ENCODE data around the gene CACNB2. TPM values are rescaled to one million over a fixed set of nuclear protein-coding genes. Genes with fewer than 3 reads are reported as not detected.

The CACNB2 gene
- total RNA-seq, 4 donors from 2014 or later: 60.3 to 158 (median 89.1) TPM

DNA sequence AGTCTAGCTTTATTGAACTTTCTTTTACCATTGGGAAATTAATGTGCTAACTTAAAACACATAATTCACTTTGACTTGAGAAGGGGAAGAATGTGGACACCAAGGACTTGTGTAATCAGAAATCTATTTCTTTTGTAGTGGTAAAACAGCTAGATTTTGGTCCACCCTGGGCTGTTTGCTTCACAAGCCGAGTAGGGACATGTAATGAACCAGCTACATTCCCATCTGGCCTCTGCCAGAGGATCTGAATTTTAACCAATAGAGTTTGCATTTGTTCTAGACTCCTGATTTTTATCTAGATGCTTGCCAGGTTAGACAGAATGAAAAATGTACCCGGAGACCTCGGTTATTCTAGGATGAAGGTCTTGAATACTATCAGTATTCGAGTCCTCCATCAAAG, 1.9 kb downstream of the CACNB2 start:
- H3K27ac ChIP-seq: peak overlapping the region; percentile 91 to 93 (median 92)
- TF ChIP-seq CTCF (IDR thresholded peaks at IDR 0.05) (no peak), EP300 (IDR thresholded peaks at IDR 0.05) (no peak), POLR2A (IDR thresholded peaks at IDR 0.05) (no peak), POLR2AphosphoS5 (IDR thresholded peaks at IDR 0.05) (no peak)
- H3K4me3 ChIP-seq: peak overlapping the region; percentile 58 to 79
- peaks cover 0 to 49% (median 10%) of the 10 kb centered on the region in 3 donors for H3K4me1 ChIP-seq
- H3K36me3 ChIP-seq: no peaks in the 10 kb centered on the region
- no peak for ATAC-seq
- no peaks in the 10 kb centered on the region for H3K9me3 ChIP-seq
- peaks cover 8% of the 10 kb centered on the region for H3K27me3 ChIP-seq
- WGBS, 2 donors (ENCODE audit: low coverage in 1 of 2): 29 to 32% methylated on average over 4 of the region's 4 CpGs

- Histone ChIP-seq H3K4me1 (peaks cover 9 to 67% (median 10%) of the 10 kb centered on the region in 3 donors), H3K4me3 (peak overlapping the region in 1 of 2 donors; percentile 58), H3K36me3 (no peaks in the 10 kb centered on the region), H3K27me3 (peaks cover 8% of the 10 kb centered on the region), H3K9me3 (no peaks in the 10 kb centered on the region), H3K27ac (peak overlapping the region; percentile 91 to 93 (median 92))
- 100% methylated on average over 1 of the region's 1 CpG; no CpG with 5 or more reads in 1 of the 2 donors for WGBS, 2 donors (ENCODE audit: low coverage in 1 of 2)
- no peak for TF ChIP-seq POLR2AphosphoS5 (IDR thresholded peaks at IDR 0.05)
- TF ChIP-seq CTCF (IDR thresholded peaks at IDR 0.05): no peak
- TF ChIP-seq POLR2A (IDR thresholded peaks at IDR 0.05): no peak
- TF ChIP-seq EP300 (IDR thresholded peaks at IDR 0.05): no peak
- no peak for ATAC-seq
Measured at GRCh38 chr10:18144396-18144795, 4.2 kb downstream of the CACNB2 start.

- WGBS, 2 donors (ENCODE audit: low coverage in 1 of 2): 12 to 19% methylated on average over 5 to 6 of the region's 6 CpGs
- ATAC-seq: peak; percentile 64
- Histone ChIP-seq H3K9me3 (no peaks in the 10 kb centered on the region), H3K27ac (peak overlapping the region; percentile 91 to 93 (median 92)), H3K36me3 (no peaks in the 10 kb centered on the region), H3K27me3 (peaks cover 8% of the 10 kb centered on the region), H3K4me1 (peaks cover 6 to 65% (median 12%) of the 10 kb centered on the region in 3 donors), H3K4me3 (peak overlapping the region in 1 of 2 donors; percentile 58)
- TF ChIP-seq EP300 (IDR thresholded peaks at IDR 0.05): no peak
- peak; percentile 80 for TF ChIP-seq POLR2AphosphoS5 (IDR thresholded peaks at IDR 0.05)
Measured at GRCh38 chr10:18144928-18145327, 4.7 kb downstream of the CACNB2 start.

GRCh38 chr10:18145652-18146051, 5.4 kb downstream of the CACNB2 start:
- peak overlapping the region; percentile 91 to 93 (median 92) for H3K27ac ChIP-seq

DNA sequence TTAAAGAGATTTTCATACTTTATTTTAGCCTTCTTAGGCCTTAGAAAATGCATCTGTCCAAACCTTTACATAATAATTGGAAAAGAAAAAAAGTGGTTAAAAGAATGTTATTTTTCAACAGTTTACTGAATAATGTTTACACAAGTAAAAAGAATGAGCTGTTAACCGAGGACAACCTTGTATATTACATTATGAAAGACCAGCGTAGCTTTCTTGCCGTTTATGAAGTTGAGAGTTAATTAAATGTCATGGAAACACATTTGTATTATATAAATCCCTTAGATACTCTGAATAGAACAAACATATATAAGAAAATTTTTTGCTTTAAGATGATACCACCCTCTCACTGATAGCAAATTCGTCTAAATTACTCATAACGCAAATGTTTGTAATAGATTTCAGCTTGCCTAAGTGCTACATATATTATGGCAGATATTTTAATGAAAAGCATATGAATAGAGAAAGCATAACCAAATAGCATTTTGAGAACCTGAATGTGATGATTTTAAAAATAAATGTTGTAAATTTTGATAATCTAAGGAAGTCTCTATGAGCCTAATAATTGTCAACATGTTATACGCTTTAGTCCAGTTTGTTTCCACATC, 9.1 kb downstream of the CACNB2 start:
- no peak for TF ChIP-seq CTCF (IDR thresholded peaks at IDR 0.05)
- TF ChIP-seq EP300 (IDR thresholded peaks at IDR 0.05): no peak
- Histone ChIP-seq H3K27me3 (no peaks in the 10 kb centered on the region), H3K36me3 (peaks cover 0 to 29% of the 10 kb centered on the region in 2 donors), H3K9me3 (no peaks in the 10 kb centered on the region), H3K4me3 (no peak overlapping the region), H3K27ac (peak overlapping the region; percentile 63 to 93 (median 92)), H3K4me1 (peaks cover 6 to 83% (median 18%) of the 10 kb centered on the region in 3 donors)
- 44 to 48% methylated on average over 5 to 6 of the region's 6 CpGs for WGBS, 2 donors (ENCODE audit: low coverage in 1 of 2)
- no peak for ATAC-seq

More at GRCh38 chr10:18145652-18146051, 5.4 kb downstream of the CACNB2 start:
- Histone ChIP-seq H3K4me3 (no peak overlapping the region), H3K9me3 (no peaks in the 10 kb centered on the region), H3K36me3 (no peaks in the 10 kb centered on the region), H3K4me1 (peaks cover 6 to 70% (median 15%) of the 10 kb centered on the region in 3 donors), H3K27me3 (peaks cover 6% of the 10 kb centered on the region)
- 14 to 21% methylated on average over 2 of the region's 2 CpGs for WGBS, 2 donors (ENCODE audit: low coverage in 1 of 2)
- peak; percentile 77 for ATAC-seq
- TF ChIP-seq POLR2AphosphoS5 (IDR thresholded peaks at IDR 0.05) (peak; percentile 55), CTCF (IDR thresholded peaks at IDR 0.05) (no peak)

Data from gastroesophageal sphincter (tissue), 4 donors.